NCI-H510A treated with DMSO at 0.1 percent for 48 hours (cell line): Measurements from ENCODE around the gene CMKLR1.

Experiments
- DNase-seq: peaks from one replicate; lab custom pipeline; 2025; lab: John Stamatoyannopoulos, UW

CMKLR1 gene

GRCh38 chr12:108361606-108362005, 22.5 kb upstream of the CMKLR1 start:
- DNase-seq: no peak

GRCh38 chr12:108360487-108360886, 21.4 kb upstream of the CMKLR1 start:
- DNase-seq: no peak

DNA sequence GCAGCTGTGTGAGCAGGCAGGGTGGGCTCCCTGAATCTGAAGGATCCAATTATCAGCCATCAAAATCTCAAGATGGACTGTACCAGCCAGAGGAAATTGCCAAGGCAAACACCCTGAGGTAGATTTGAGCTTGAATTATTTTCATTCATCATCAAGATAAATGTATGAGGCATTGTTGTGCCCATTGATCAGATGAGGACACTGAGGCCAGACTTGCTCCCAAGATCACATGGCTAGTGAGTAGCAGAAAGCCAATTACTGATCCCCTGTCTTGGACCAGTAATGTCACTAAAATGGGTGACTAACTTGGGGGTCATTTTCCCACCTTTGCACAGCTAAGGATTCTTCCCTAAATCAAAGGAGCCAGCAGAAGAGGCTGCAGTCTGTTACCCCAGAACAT, 20.9 kb upstream of the CMKLR1 start:
- DNase-seq: no peak

DNA sequence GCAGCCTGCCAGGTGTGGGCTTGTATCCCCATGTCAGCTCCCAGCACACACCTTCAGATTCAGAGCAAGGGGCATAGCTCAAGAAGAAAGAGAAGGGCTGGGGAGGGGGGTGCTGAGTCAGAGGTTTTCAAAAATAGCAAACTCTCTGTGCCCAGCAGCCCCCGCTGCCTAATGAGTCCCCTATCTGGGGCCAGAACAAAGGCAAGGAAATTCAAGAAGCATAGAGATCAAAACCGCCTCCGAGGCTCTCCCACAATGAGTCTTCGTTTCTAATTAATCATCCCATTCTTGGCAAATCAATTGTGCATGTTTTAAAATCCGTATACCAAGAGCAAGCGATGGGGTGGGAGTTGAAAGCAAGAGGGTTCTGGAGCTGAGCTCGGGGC, 19.5 kb upstream of the CMKLR1 start:
- DNase-seq: no peak

GRCh38 chr12:108357834-108358579, 18.9 kb upstream of the CMKLR1 start:
- no peak for DNase-seq

DNA sequence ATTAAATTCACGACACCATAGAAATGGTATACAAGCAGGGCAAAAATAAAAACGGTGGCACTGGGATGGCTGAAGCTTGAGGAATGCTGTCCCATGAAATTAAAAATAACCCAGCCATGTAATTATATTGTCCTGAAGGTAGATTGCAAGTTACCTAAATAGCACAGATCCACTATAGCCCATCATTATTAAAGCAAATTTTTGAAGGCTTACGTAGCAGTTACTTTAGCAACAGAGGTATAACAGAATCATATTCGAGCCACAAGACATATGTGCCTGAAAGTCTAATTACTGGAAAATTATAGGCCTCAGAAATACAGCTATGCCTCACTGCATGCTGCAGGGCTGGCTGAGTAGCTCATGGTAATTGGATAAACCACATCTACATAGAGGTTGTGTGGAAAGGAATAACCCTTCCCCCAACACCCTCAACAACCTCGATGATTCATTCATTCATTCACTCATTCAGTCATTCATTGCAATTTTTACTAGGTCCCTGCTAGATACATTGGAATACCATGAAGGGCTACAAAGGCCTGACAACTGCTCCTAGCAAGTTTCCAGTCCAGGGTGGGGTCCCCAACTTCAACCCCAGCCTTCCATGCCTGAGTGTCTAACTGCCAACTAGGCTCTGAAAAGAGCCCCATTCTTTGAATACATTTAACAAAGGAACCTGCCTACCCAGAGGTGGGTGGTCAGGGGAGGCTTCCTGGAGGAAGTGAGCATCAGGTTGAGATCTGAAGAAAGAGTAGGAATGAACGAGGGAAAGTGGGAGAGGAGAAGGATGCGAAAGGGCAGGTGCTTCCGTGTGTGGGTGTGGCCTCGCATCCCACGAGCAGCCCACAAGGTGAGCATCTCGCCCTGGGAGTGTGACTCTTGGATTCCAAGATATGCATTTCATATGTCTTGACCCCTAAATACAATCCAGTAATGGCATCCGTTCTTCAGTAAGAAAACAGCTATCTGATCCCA, 18.0 kb upstream of the CMKLR1 start:
- no peak for DNase-seq

DNA sequence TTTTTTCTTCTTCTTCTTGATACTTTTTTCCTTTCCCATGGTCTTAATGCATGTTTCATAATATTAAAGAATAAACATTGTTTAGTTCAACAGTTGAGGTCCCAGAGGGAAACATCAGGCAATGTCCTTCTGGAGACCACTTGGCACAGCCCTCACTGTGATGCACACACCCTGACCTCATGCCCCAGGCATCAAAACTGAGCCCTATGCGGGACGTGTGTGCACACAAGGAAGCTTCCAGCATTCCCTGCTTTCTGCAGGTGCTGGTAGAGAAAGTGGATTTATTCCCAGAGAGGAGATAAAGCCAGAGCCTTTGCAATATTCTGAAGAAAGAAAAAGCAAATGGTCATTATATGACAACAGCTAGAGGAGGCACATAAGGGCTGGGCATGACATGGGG, 16.0 kb upstream of the CMKLR1 start:
- no peak for DNase-seq

DNA sequence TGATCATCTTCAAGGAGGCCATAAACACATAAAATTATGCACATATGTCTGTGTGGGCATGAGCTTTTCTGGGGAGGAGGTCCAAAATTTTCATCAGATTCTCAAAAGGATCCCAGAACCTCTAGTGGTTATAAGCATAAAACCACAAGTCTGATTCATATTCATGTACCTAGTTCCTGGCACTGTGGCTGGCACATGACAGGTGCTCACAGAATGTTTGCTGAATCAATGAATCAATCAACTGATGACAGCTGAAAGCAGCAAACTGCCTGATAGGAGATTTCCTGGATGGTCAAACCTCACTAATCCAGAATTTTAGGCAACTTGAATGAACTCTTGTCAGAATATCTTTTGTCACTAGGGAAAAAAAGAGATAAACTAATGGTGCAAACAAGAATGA, 13.5 kb upstream of the CMKLR1 start:
- DNase-seq: no peak

DNA sequence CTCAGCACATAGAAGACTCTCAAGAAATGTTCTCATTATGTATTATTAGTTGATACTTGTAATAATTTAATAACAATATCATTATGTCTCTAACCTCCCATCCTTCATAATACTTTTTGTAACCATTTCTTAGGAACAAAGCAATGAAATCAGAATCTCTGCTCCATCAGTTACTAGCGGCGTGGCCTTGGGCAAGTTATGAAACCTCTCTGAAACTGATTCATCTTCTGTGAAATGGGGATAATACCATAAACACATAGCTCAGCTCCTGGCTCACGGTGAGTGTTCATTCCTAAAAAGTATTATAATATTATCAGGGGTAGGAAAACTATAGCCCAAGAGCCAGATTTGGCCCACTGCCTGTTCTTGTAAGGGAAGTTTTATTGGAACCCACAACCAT, 11.4 kb upstream of the CMKLR1 start:
- DNase-seq: no peak

DNA sequence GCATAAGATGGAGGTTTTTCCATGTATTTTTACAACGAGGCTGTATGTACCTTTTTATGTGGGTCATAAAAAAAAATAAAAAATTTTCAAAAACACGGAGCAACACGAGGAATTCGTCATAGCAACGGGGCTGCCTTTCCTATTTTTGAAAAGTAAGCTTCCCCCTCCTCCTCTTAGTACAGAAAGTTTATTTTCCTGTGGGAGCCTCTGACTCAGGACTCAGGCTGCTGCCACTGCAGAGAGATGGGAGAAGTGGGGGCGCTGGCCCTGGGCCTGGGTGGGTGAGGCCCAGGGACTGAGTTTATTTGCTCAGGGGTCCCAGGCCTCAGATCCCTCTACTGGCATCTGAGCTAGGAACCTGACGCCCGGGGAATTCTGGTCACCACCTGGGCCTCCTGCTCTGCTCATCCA, 10.2 kb upstream of the CMKLR1 start:
- DNase-seq: no peak

- DNase-seq: no peak
Observed at GRCh38 chr12:108348842-108349241, 9.7 kb upstream of the CMKLR1 start.

GRCh38 chr12:108346727-108347710, 7.9 kb upstream of the CMKLR1 start:
- DNase-seq: no peak

DNA sequence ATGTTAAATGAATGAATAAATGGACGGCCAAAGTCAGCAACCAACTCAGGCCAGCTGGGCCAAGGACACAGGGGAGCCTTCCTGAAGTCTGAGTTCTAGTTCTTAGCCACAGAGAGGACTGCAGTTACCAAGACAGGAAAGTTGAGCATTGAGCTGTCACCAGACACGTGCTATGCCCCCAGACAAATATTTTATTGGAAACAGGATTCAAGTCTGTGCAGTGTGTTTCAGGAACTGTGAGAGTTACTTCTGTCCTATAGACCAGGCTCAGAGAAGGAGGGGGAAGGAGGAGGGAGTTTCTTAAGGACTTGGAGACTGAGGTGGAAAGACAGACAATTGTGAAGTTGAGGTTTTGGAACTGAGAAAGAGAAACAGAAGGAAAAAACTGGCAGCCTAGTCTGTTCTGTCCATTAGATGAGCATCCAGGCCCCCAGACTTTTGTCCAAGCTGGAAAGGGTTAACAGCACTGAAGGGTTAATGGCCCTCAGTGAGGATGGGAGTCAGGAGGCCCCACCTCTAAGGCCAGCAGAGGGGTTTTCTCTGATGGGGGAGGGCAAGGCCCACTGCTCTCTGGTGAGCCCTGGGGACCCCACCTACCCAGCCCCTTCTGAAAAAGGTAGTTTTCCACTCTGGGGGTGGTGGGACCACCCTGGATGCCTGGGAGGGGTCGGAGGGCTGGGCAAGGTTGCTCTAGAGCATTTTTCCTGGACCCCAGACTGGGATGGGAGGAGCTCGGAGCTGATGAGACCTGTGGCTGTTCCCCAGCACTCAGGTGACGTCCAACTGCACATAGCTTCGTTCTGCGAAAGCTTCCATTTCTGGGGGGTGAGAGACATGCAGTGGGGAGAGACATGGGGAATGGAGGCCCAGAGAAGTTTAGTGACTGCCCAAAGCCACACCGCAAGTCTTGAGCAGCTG, 6.9 kb upstream of the CMKLR1 start:
- DNase-seq: no peak

DNA sequence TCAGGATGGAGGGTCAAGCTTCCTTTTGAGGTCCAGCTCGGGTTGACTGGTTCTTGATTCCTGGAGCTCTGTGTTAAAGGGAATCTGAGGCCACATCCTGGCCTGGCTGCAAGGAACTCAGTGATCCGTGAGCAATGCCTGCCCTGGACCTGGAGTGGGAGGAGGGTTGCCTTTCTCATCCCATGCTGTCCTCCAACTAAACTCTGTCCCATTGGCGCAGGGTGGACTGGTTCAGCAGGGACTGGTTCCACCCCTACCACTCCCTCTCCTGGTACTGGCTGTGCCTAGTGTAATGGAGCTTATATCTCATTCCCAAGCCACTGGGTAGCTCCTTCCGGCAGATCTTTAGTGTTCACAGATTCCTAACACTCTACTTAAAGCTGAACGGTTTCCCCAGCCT, 3.9 kb upstream of the CMKLR1 start:
- no peak for DNase-seq

GRCh38 chr12:108341854-108342847, 3.0 kb upstream of the CMKLR1 start:
- DNase-seq: no peak

- DNase-seq: no peak
Observed at GRCh38 chr12:108341356-108341755, 2.2 kb upstream of the CMKLR1 start.

DNA sequence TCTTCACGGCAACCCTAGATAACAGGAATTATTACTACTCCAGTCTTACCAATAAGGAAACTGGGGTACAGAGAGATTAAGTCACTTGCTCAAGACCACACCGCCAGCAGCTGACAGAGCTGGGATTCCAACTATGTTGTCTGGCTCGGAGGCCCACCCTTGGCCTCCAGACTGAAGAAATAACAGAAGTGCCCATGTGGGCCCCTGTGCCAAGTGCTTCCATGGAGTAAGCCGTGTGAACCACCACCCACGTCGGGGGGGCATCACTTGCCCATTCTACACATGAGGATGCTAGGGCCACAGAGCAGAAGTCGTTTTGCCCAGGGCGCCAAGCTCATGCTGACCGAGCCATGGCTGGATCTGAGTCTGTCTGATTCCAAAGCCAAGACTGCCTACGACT, 926 bp upstream of the CMKLR1 start:
- DNase-seq: no peak

GRCh38 chr12:108337235-108338223, 1.6 kb downstream of the CMKLR1 start:
- DNase-seq: no peak
